Fibroblast of skin of right biceps (primary cell): ENCODE results near the gene MUC5AC.
"Not testable (repeated sequence)": the region's sequence is repeated elsewhere in the genome, so short reads cannot be mapped to it uniquely, and the experiment has no call there.

Source experiments
- DNase-seq: peaks from one replicate; pipeline ENCODE4 v3.0.0-alpha.2; 2013

MUC5AC gene

GRCh38 chr11:1178201-1178885, 20.6 kb downstream of the MUC5AC start:
- no peak for DNase-seq

- no peak for DNase-seq
Observed at GRCh38 chr11:1178906-1179305, 21.2 kb downstream of the MUC5AC start.

- no peak for DNase-seq
Observed at GRCh38 chr11:1179641-1180040, 21.9 kb downstream of the MUC5AC start.

- DNase-seq = no peak
Observed at GRCh38 chr11:1180171-1180570, 22.4 kb downstream of the MUC5AC start.

GRCh38 chr11:1180947-1181391, 23.2 kb downstream of the MUC5AC start:
- DNase-seq = no peak

- DNase-seq = no peak
Observed at GRCh38 chr11:1181420-1181819, 23.7 kb downstream of the MUC5AC start.

GRCh38 chr11:1181853-1182535, 24.2 kb downstream of the MUC5AC start:
- no peak for DNase-seq

- not testable (repeated sequence) for DNase-seq
Observed at GRCh38 chr11:1184139-1184538, 26.4 kb downstream of the MUC5AC start.

GRCh38 chr11:1188451-1189130, 30.8 kb downstream of the MUC5AC start:
- not testable (repeated sequence) for DNase-seq

- not testable (repeated sequence) for DNase-seq
Observed at GRCh38 chr11:1189816-1190215, 32.1 kb downstream of the MUC5AC start.

- not testable (repeated sequence) for DNase-seq
Observed at GRCh38 chr11:1191786-1192470, 34.2 kb downstream of the MUC5AC start.

GRCh38 chr11:1192741-1193325, 35.1 kb downstream of the MUC5AC start:
- DNase-seq = no peak

GRCh38 chr11:1193326-1194230, 35.8 kb downstream of the MUC5AC start:
- DNase-seq = no peak

GRCh38 chr11:1194231-1194976, 36.7 kb downstream of the MUC5AC start:
- no peak for DNase-seq

GRCh38 chr11:1194977-1195681, 37.4 kb downstream of the MUC5AC start:
- DNase-seq = no peak

- no peak for DNase-seq
Observed at GRCh38 chr11:1195682-1196515, 38.1 kb downstream of the MUC5AC start.

- no peak for DNase-seq
Observed at GRCh38 chr11:1196516-1197391, 39.0 kb downstream of the MUC5AC start.

GRCh38 chr11:1197431-1197885, 39.7 kb downstream of the MUC5AC start:
- no peak for DNase-seq
